PC-3 (cell line): ENCODE data around the gene GPR63. TPM values are rescaled to one million over a fixed set of nuclear protein-coding genes. Genes with fewer than 3 reads are reported as not detected.

Source experiments
- ATAC-seq: fragments of 200-7000 bp; cut with Tn5 transposase; 2 replicates; pipeline ENCODE4 v1.9.1; 2020; ENCODE audit warnings: mild to moderate bottlenecking, moderate library complexity
- BruUV-seq: library from RNA; stranded (reverse); fragments of 400-500 nt; replicated peaks from 2 replicates; lab custom pipeline; 2021; lab: Mats Ljungman, UMichigan
- CTCF ChIA-PET: fragments of 300-600 bp; sonication (Branson Sonifier 250); formaldehyde crosslinking; loops from one replicate; lab custom pipeline; 2022; ENCODE audit warnings: antibody characterized with exemption; lab: Charles Lee
- POLR2A ChIA-PET: fragments of 300-600 bp; sonication (Branson Sonifier 250); formaldehyde crosslinking; loops from one replicate; lab custom pipeline; 2022; ENCODE audit warnings: antibody characterized with exemption; ENCODE audit not compliant: unreplicated experiment; lab: Charles Lee
- DNase-seq: peaks from one replicate; pipeline ENCODE4 v3.0.0-alpha.2; 2015
- H2AFZ ChIP-seq: fragments of 300-600 bp; sonication (generic); 2 replicates; pipeline ENCODE4 v1.6.0; 2016; ENCODE audit warnings: antibody characterized with exemption, low read length
- H3F3A ChIP-seq: fragments of 300-600 bp; sonication (generic); one replicate; pipeline ENCODE4 v1.6.0; 2017; ENCODE audit warnings: antibody characterized with exemption, low read length, control low read depth, mild to moderate bottlenecking; ENCODE audit not compliant: unreplicated experiment
- H3K27ac ChIP-seq: fragments of 300-600 bp; sonication (generic); 2 replicates; pipeline ENCODE4 v1.5.1; 2016; ENCODE audit warnings: mild to moderate bottlenecking, low read length
- H3K27me3 ChIP-seq: fragments of 300-600 bp; sonication (generic); 2 replicates; pipeline ENCODE4 v1.6.1; 2016; ENCODE audit warnings: low read length, mixed read lengths
- H3K36me3 ChIP-seq: fragments of 300-600 bp; sonication (generic); 2 replicates; pipeline ENCODE4 v1.6.1; 2016; ENCODE audit warnings: low read depth, mixed run types, low read length, mixed read lengths
- H3K4me1 ChIP-seq: fragments of 300-600 bp; sonication (generic); 2 replicates; pipeline ENCODE4 v1.5.1; 2016; ENCODE audit warnings: low read length; ENCODE audit not compliant: insufficient read depth
- H3K4me2 ChIP-seq: fragments of 300-600 bp; sonication (generic); 2 replicates; pipeline ENCODE4 v1.6.0; 2016; ENCODE audit warnings: low read length
- H3K4me3 ChIP-seq: fragments of 300-600 bp; sonication (generic); 2 replicates; pipeline ENCODE4 v1.5.1; 2016; ENCODE audit warnings: mild to moderate bottlenecking, low read length, mixed read lengths
- H3K79me2 ChIP-seq: fragments of 300-600 bp; sonication (generic); 2 replicates; pipeline ENCODE4 v1.6.1; 2017; ENCODE audit warnings: low read length, mixed read lengths
- H3K9ac ChIP-seq: fragments of 300-600 bp; sonication (generic); 2 replicates; pipeline ENCODE4 v1.6.0; 2016; ENCODE audit warnings: mild to moderate bottlenecking, low read length
- H3K9me2 ChIP-seq: fragments of 300-600 bp; sonication (generic); replicated peaks from 2 replicates; pipeline ENCODE4 v1.6.1; 2016; ENCODE audit warnings: mixed run types, low read length, mixed read lengths
- H3K9me3 ChIP-seq: fragments of 300-600 bp; sonication (generic); 2 replicates; pipeline ENCODE4 v1.6.1; 2016; ENCODE audit warnings: low read length, mixed read lengths
- H4K20me1 ChIP-seq: fragments of 300-600 bp; sonication (generic); 2 replicates; pipeline ENCODE4 v1.6.1; 2016; ENCODE audit warnings: low read length, mixed read lengths
- CTCF ChIP-seq: fragments of 300-600 bp; sonication (generic); conservative IDR thresholded peaks from 2 replicates; pipeline ENCODE4 v1.5.1; 2017; ENCODE audit warnings: antibody characterized with exemption, low read depth, mild to moderate bottlenecking, low read length
- EZH2 ChIP-seq: fragments of 300-600 bp; sonication (generic); IDR thresholded peaks from one replicate; pipeline ENCODE4 v1.6.1; 2017; ENCODE audit warnings: antibody characterized with exemption, mild to moderate bottlenecking, low read length; ENCODE audit not compliant: unreplicated experiment
- EZH2phosphoT487 ChIP-seq: fragments of 300-600 bp; sonication (generic); IDR thresholded peaks from 2 replicates; pipeline ENCODE4 v1.6.1; 2018; ENCODE audit warnings: mild to moderate bottlenecking, antibody characterized with exemption, low read length, borderline replicate concordance
- intact Hi-C: fragments of 100-400 bp; cut with micrococcal nuclease; formaldehyde crosslinking; loops from 2 replicates; pipeline ENCODE4 v1.9.0; 2023
- total RNA-seq: library from RNA; depleted of rRNA; stranded (reverse); fragments of >200 nt; gene quantifications from 2 replicates; pipeline ENCODE4 v1.2.3, GENCODE V29; 2014

Gene GPR63
- total RNA-seq, 1 experiment from 2014 or later: 0.07 TPM

- no peaks in the 10 kb centered on the region for H3K27me3 ChIP-seq
- no peaks in the 10 kb centered on the region for H3K36me3 ChIP-seq
- CTCF ChIA-PET: no interaction called here
- H3K4me1 ChIP-seq: no peaks in the 10 kb centered on the region
- H2AFZ ChIP-seq: no peak overlapping the region
- no peak overlapping the region for H3K4me3 ChIP-seq
- no peak for TF ChIP-seq EZH2phosphoT487
- no peak for TF ChIP-seq CTCF
- no peak for TF ChIP-seq EZH2
- H3K79me2 ChIP-seq: no peaks in the 10 kb centered on the region
- no peaks in the 10 kb centered on the region for H4K20me1 ChIP-seq
- POLR2A ChIA-PET: no interaction called here
- no peaks in the 10 kb centered on the region for H3K9me3 ChIP-seq
- H3K4me2 ChIP-seq: no peak overlapping the region
- DNase-seq (no peak), ATAC-seq (no peak)
- H3F3A ChIP-seq: no peaks in the 10 kb centered on the region
- intact Hi-C loops: no loop called here
- H3K9ac ChIP-seq: no peak overlapping the region
- H3K9me2 ChIP-seq: no peaks in the 10 kb centered on the region
- H3K27ac ChIP-seq: no peak overlapping the region
- BruUV-seq: no TSS peak
These were observed 26.1 kb downstream of the GPR63 start for GRCh38 chr6:96811136-96811535.

- H3K79me2 ChIP-seq: no peaks in the 10 kb centered on the region
- H3K4me1 ChIP-seq: no peaks in the 10 kb centered on the region
- POLR2A ChIA-PET: no interaction called here
- H3F3A ChIP-seq: no peaks in the 10 kb centered on the region
- no peaks in the 10 kb centered on the region for H3K9me2 ChIP-seq
- H3K36me3 ChIP-seq: no peaks in the 10 kb centered on the region
- H3K9ac ChIP-seq: no peak overlapping the region
- CTCF ChIA-PET: no interaction called here
- H2AFZ ChIP-seq: no peak overlapping the region
- BruUV-seq: no TSS peak
- no peak overlapping the region for H3K4me2 ChIP-seq
- TF ChIP-seq EZH2phosphoT487 (no peak), CTCF (no peak), EZH2 (no peak)
- H4K20me1 ChIP-seq: no peaks in the 10 kb centered on the region
- H3K9me3 ChIP-seq: no peaks in the 10 kb centered on the region
- intact Hi-C loops: no loop called here
- DNase-seq: no peak
- H3K4me3 ChIP-seq: no peak overlapping the region
- H3K27ac ChIP-seq: no peak overlapping the region
- no peaks in the 10 kb centered on the region for H3K27me3 ChIP-seq
- no peak for ATAC-seq
These were observed 28.2 kb downstream of the GPR63 start for GRCh38 chr6:96809119-96809518.

GRCh38 chr6:96803106-96803481 lies 34.2 kb downstream of the GPR63 start:
- Histone ChIP-seq H3K27me3 (no peaks in the 10 kb centered on the region; the same call in 1 of the 2 replicates), H3K27ac (no peak overlapping the region), H3K4me1 (no peaks in the 10 kb centered on the region), H3F3A (no peaks in the 10 kb centered on the region), H3K4me3 (no peak overlapping the region), H2AFZ (no peak overlapping the region), H3K4me2 (no peak overlapping the region), H3K79me2 (no peaks in the 10 kb centered on the region), H3K36me3 (no peaks in the 10 kb centered on the region), H4K20me1 (no peaks in the 10 kb centered on the region), H3K9ac (no peak overlapping the region), H3K9me2 (no peaks in the 10 kb centered on the region), H3K9me3 (no peaks in the 10 kb centered on the region)
- DNase-seq (no peak), ATAC-seq (no peak)
- TF ChIP-seq EZH2phosphoT487 (no peak), CTCF (no peak), EZH2 (no peak)
- CTCF ChIA-PET: no interaction called here
- BruUV-seq: no TSS peak
- POLR2A ChIA-PET: no interaction called here
- intact Hi-C loops: no loop called here
